B cell (primary cell): ENCODE data around the gene AP2B1. TPM values are rescaled to one million over a fixed set of nuclear protein-coding genes. Genes with fewer than 3 reads are reported as not detected.

Experiments
- ATAC-seq: fragments of 200-7000 bp; cut with Tn5 transposase; one replicate; pipeline ENCODE4 v1.10.0; 2021; ENCODE audit warnings: low read depth, mild to moderate bottlenecking, moderate number of reproducible peaks, moderate library complexity
- CTCF ChIA-PET: fragments of 350-600 bp; sonication (Branson Sonifier 250); formaldehyde crosslinking; loops from one replicate; lab custom pipeline; 2021; ENCODE audit warnings: antibody characterized with exemption, inconsistent platforms; lab: Charles Lee
- POLR2A ChIA-PET: fragments of 350-600 bp; sonication (Branson Sonifier 250); formaldehyde crosslinking; loops from one replicate; lab custom pipeline; 2021; ENCODE audit warnings: antibody characterized with exemption; lab: Charles Lee
- DNase-seq: peaks from one replicate; pipeline ENCODE4 v3.0.0; 2013
- H2AFZ ChIP-seq: 2 replicates; pipeline ENCODE4 v1.6.1; 2012; ENCODE audit warnings: mild to moderate bottlenecking, low read depth, low read length; ENCODE audit not compliant: insufficient read depth, poor library complexity, severe bottlenecking
- H3K27ac ChIP-seq, 2 donors: 1 replicate in 1 of 2; 2 replicates in 1 of 2; pipeline ENCODE4 v1.5.1; 2012 to 2013; ENCODE audit warnings: low read length in 2 of 2, mild to moderate bottlenecking in 2 of 2, moderate library complexity in 1 of 2
- H3K27me3 ChIP-seq, 4 experiments: fragments of 200-600 bp in 1 of 4; sonication (generic) in 1 of 4; replicated peaks in 1 of 4; 1 replicate in 2 of 4; 2 replicates in 2 of 4; pipeline versions ENCODE4 v1.6.1 to v1.7.0; 2013 to 2016; ENCODE audit warnings: low read length in 3 of 4, mild to moderate bottlenecking in 2 of 4, mixed read lengths in 1 of 4, moderate library complexity in 1 of 4; ENCODE audit not compliant: insufficient read depth in 4 of 4, control insufficient read depth in 3 of 4; ENCODE audit errors: control extremely low read depth in 1 of 4
- H3K36me3 ChIP-seq, 2 experiments: replicated peaks in 1 of 2; 1 replicate in 1 of 2; 2 replicates in 1 of 2; pipeline versions ENCODE4 v1.6.1 to v1.7.1; 2013; ENCODE audit warnings: low read length in 1 of 2; ENCODE audit not compliant: insufficient read depth in 2 of 2, control insufficient read depth in 1 of 2; ENCODE audit errors: control extremely low read depth in 1 of 2, extremely low read depth in 1 of 2
- H3K4me1 ChIP-seq, 2 donors: fragments of 200-600 bp in 1 of 2; sonication (generic) in 1 of 2; 1 replicate in 1 of 2; 2 replicates in 1 of 2; pipeline versions ENCODE4 v1.5.1 to v1.6.1; 2013 to 2017; ENCODE audit warnings: low read length in 2 of 2; ENCODE audit not compliant: control insufficient read depth in 2 of 2, insufficient read depth in 2 of 2
- H3K4me2 ChIP-seq: replicated peaks from 2 replicates; pipeline ENCODE3; 2012; ENCODE audit warnings: mild to moderate bottlenecking, low read depth, low read length; ENCODE audit not compliant: poor library complexity, severe bottlenecking
- H3K4me3 ChIP-seq, 5 experiments: fragments of 200-600 bp in 1 of 5; sonication (generic) in 1 of 5; 1 replicate in 3 of 5; 2 replicates in 2 of 5; pipeline versions ENCODE4 v1.5.1 to v1.7.0; 2011 to 2016; ENCODE audit warnings: low read length in 4 of 5, mild to moderate bottlenecking in 4 of 5, low read depth in 2 of 5, control low read depth in 1 of 5, moderate library complexity in 1 of 5; ENCODE audit not compliant: insufficient read depth in 1 of 5; ENCODE audit errors: control extremely low read depth in 1 of 5, extremely low read depth in 1 of 5
- H3K79me2 ChIP-seq: fragments of 200-600 bp; sonication (generic); one replicate; pipeline ENCODE4 v1.6.0; 2016; ENCODE audit warnings: low read length; ENCODE audit not compliant: control insufficient read depth, insufficient read depth
- H3K9ac ChIP-seq: fragments of 200-600 bp; sonication (generic); 2 replicates; pipeline ENCODE4 v1.6.1; 2017; ENCODE audit warnings: mild to moderate bottlenecking, low read length, moderate library complexity
- H3K9me3 ChIP-seq, 3 donors: one replicate each; pipeline versions ENCODE4 v1.6.1 to v1.7.1; 2013; ENCODE audit warnings: low read length in 2 of 3; ENCODE audit not compliant: control insufficient read depth in 2 of 3, insufficient read depth in 1 of 3; ENCODE audit errors: control extremely low read depth in 1 of 3
- H4K20me1 ChIP-seq: 2 replicates; pipeline ENCODE4 v1.6.0; 2012; ENCODE audit warnings: mild to moderate bottlenecking, low read length; ENCODE audit not compliant: insufficient read depth, control insufficient read depth, poor library complexity, severe bottlenecking
- H3K27ac Mint-ChIP-seq: one replicate; pipeline ENCODE4 v1.8.0; 2021; ENCODE audit warnings: mixed read lengths
- H3K27me3 Mint-ChIP-seq: one replicate; pipeline ENCODE4 v1.8.0; 2021; ENCODE audit warnings: mixed read lengths
- H3K4me1 Mint-ChIP-seq: one replicate; pipeline ENCODE4 v1.8.0; 2021; ENCODE audit warnings: mixed read lengths
- H3K4me3 Mint-ChIP-seq: one replicate; pipeline ENCODE4 v1.8.0; 2021; ENCODE audit warnings: mixed read lengths
- H3K9me3 Mint-ChIP-seq: one replicate; pipeline ENCODE4 v1.8.0; 2022; ENCODE audit warnings: mixed read lengths; ENCODE audit not compliant: insufficient read depth
- CTCF ChIP-seq: fragments of 200-600 bp; IDR thresholded peaks from one replicate; pipeline ENCODE4 v1.8.0; 2022; ENCODE audit warnings: antibody characterized with exemption, mild to moderate bottlenecking
- EZH2 ChIP-seq: IDR thresholded peaks from 2 replicates; pipeline ENCODE4 v1.6.1; 2012; ENCODE audit warnings: borderline replicate concordance, low read depth, mild to moderate bottlenecking, moderate library complexity, low read length; ENCODE audit not compliant: insufficient read depth, poor library complexity, severe bottlenecking
- WGBS: methylation state at CpG from one replicate; pipeline ENCODE4 v1.1.5; 2013; ENCODE audit warnings: missing lambda C conversion rate; ENCODE audit not compliant: insufficient coverage; 5-methylcytosine and 5-hydroxymethylcytosine counted together
- intact Hi-C: fragments of 100-400 bp; cut with micrococcal nuclease; formaldehyde crosslinking; loops from one replicate; pipeline ENCODE4 v1.10.0; 2022
- polyA plus RNA-seq: library from polyadenylated mRNA; depleted of rRNA; stranded (reverse); fragments of >200 nt; gene quantifications from 2 replicates; pipeline ENCODE4 v1.2.3, GENCODE V29; 2012
- total RNA-seq, 2 donors: library from RNA; stranded (reverse); fragments of 120-200 nt in 1 of 2; gene quantifications; 1 replicate in 1 of 2; 2 replicates in 1 of 2; pipeline versions ENCODE4 v1.2.3 to v1.2.4, GENCODE V29; 2013 to 2022

Gene AP2B1
- total and polyA plus RNA-seq, 2 donors (not counting 1 experiment from before 2014, with no cell fraction given), result 33.1 to 123 TPM

- H4K20me1 ChIP-seq, result peaks cover 14% of the 10 kb centered on the region
- intact Hi-C loops, result no loop called here
- no peaks in the 10 kb centered on the region for H3K27me3 ChIP-seq
- Mint-ChIP-seq H3K4me1 (peaks cover 27% of the 10 kb centered on the region), H3K4me3 (no peak overlapping the region), H3K27ac (peak overlapping the region; percentile 16), H3K27me3 (no peaks in the 10 kb centered on the region), H3K9me3 (no peaks in the 10 kb centered on the region)
- H3K4me2 ChIP-seq, result peak overlapping the region; percentile 43
- ChIA-PET POLR2A (no interaction called here), CTCF (interaction anchor here (0.6 kb wide), 1 partner anchor 1283 kb away, joined by 3 read pairs; no protein-coding TSS in a partner anchor)
- DNase-seq (no peak), ATAC-seq (no peak)
- TF ChIP-seq CTCF, result no peak
- TF ChIP-seq EZH2, result no peak
- peak overlapping the region in 1 of 2 donors; percentile 17 for H3K27ac ChIP-seq
- peaks cover 20 to 22% of the 10 kb centered on the region in 2 donors for H3K4me1 ChIP-seq
- no peak overlapping the region for H2AFZ ChIP-seq
- H3K36me3 ChIP-seq, result peaks cover 16 to 32% of the 10 kb centered on the region in 2 experiments
- H3K79me2 ChIP-seq, result no peaks in the 10 kb centered on the region
- H3K9me3 ChIP-seq, result peaks cover 0 to under 1% (median 0%) of the 10 kb centered on the region in 3 donors
- H3K9ac ChIP-seq, result no peak overlapping the region
- no peak overlapping the region for H3K4me3 ChIP-seq
- no CpG with 5 or more reads among the region's 3 CpGs for WGBS
These were observed 121.0 kb downstream of the AP2B1 start for GRCh38 chr17:35708149-35708548.

GRCh38 chr17:35708951-35709350, 121.8 kb downstream of the AP2B1 start:
- H3K4me3 ChIP-seq, result peak overlapping the region in 1 of 5 experiments; percentile 6
- peak overlapping the region; percentile 43 for H3K4me2 ChIP-seq
- peak; percentile 48 for DNase-seq
- peaks cover 21 to 40% of the 10 kb centered on the region in 2 experiments for H3K36me3 ChIP-seq
- H3K4me3 Mint-ChIP-seq, result peak overlapping the region; percentile 54
- peak; percentile 54 for ATAC-seq
- ChIA-PET CTCF (no interaction called here), POLR2A (no interaction called here)
- H3K9ac ChIP-seq, result peak overlapping the region; percentile 22
- TF ChIP-seq CTCF, result no peak
- TF ChIP-seq EZH2, result no peak
- WGBS, result 0% methylated on average over 2 of the region's 3 CpGs
- H3K27ac ChIP-seq, result peak overlapping the region in 1 of 2 donors; percentile 35
- H4K20me1 ChIP-seq, result peaks cover 10% of the 10 kb centered on the region
- H3K9me3 Mint-ChIP-seq, result no peaks in the 10 kb centered on the region
- H3K27ac Mint-ChIP-seq, result peak overlapping the region; percentile 69
- no peaks in the 10 kb centered on the region for H3K9me3 ChIP-seq
- no peaks in the 10 kb centered on the region for H3K27me3 Mint-ChIP-seq
- no peaks in the 10 kb centered on the region for H3K27me3 ChIP-seq
- H3K79me2 ChIP-seq, result no peaks in the 10 kb centered on the region
- intact Hi-C loops, result no loop called here
- H3K4me1 ChIP-seq, result peaks cover 20 to 22% of the 10 kb centered on the region in 2 donors
- H2AFZ ChIP-seq, result no peak overlapping the region
- H3K4me1 Mint-ChIP-seq, result peaks cover 27% of the 10 kb centered on the region
